ENCODE data around the gene SLC22A5. TPM values are rescaled to one million over a fixed set of nuclear protein-coding genes. Genes with fewer than 3 reads are reported as not detected.
A peak's percentile ranks its signal among the peaks of the same experiment; 100 is the strongest.

Gene SLC22A5
- total and polyA plus RNA-seq, 10 of the 15 experiments (the other 5 are each of a cell fraction or from before 2014, with no cell fraction given): 1.1 to 4.4 (median 2.3) TPM

- TF ChIP-seq PBX3 (IDR thresholded peaks at IDR 0.05; ENCODE audit: insufficient replicate concordance, low read depth, low read length) (no peak), SMAD5 (IDR thresholded peaks at IDR 0.05; ENCODE audit: low read depth) (no peak), IRF4 (IDR thresholded peaks at IDR 0.05; ENCODE audit: low read depth, low read length) (no peak; the same call in 1 of the 2 replicates), CREB1 (IDR thresholded peaks at IDR 0.05; ENCODE audit: low read depth) (0 out of 2 replicates have a peak, but pooled peaks have one; percentile 18), PKNOX1 (IDR thresholded peaks at IDR 0.05) (peak; percentile 72), POLR2A (IDR thresholded peaks at IDR 0.05; ENCODE audit: low read depth, low read length) (peak; percentile 90), SUZ12 (IDR thresholded peaks at IDR 0.05; ENCODE audit: unreplicated experiment) (no peak), ZNF217 (IDR thresholded peaks at IDR 0.05) (peak; percentile 72), NR2C1 (IDR thresholded peaks at IDR 0.05) (peak; percentile 89), ZNF687 (IDR thresholded peaks at IDR 0.05) (peak; percentile 84), IKZF2 (IDR thresholded peaks at IDR 0.05) (no peak), GATAD2B (conservative IDR thresholded peaks at IDR 0.05; ENCODE audit: low read depth) (peak; percentile 92), LARP7 (IDR thresholded peaks at IDR 0.05) (peak; percentile 98), CREM (IDR thresholded peaks at IDR 0.05; ENCODE audit: low read depth) (no peak), ASH2L (IDR thresholded peaks at IDR 0.05; ENCODE audit: borderline replicate concordance, low read depth) (peak; percentile 99), EED (IDR thresholded peaks at IDR 0.05; ENCODE audit: low read depth) (peak; percentile 41; the same call in 1 of the 2 replicates), RBBP5 (conservative IDR thresholded peaks at IDR 0.05) (peak; percentile 93; the same call in 1 of the 2 replicates), MTA2 (IDR thresholded peaks at IDR 0.05; ENCODE audit: low read depth) (no peak), ZNF592 (IDR thresholded peaks at IDR 0.05) (no peak), NFYA (IDR thresholded peaks at IDR 0.05; ENCODE audit: borderline replicate concordance, low read depth, low read length) (no peak), ZNF207 (IDR thresholded peaks at IDR 0.05; ENCODE audit: borderline replicate concordance) (peak; percentile 83)
These were observed 41.2 kb downstream of the SLC22A5 start (continued) for GRCh38 chr5:132410451-132411303.

Data from GM12878 (cell line).